IMR-90 (cell line): ENCODE data around the gene FER1L5. TPM values are rescaled to one million over a fixed set of nuclear protein-coding genes. Genes with fewer than 3 reads are reported as not detected.

Experiments used
- ATAC-seq: fragments of 200-7000 bp; cut with Tn5 transposase; 2 replicates; pipeline ENCODE4 v1.9.1; 2020; ENCODE audit warnings: low read depth, mild to moderate bottlenecking, moderate library complexity
- BruUV-seq: library from RNA; stranded (reverse); fragments of 400-500 nt; replicated peaks from 2 replicates; lab custom pipeline; 2021; lab: Mats Ljungman, UMichigan
- CTCF ChIA-PET: fragments of 300-600 bp; formaldehyde crosslinking; extraction: SDS; loops from one replicate; lab custom pipeline; 2021; ENCODE audit warnings: antibody characterized with exemption; lab: Yijun Ruan, JAX
- POLR2A ChIA-PET: fragments of 300-600 bp; sonication (Branson Sonifier 250); formaldehyde crosslinking; loops from one replicate; lab custom pipeline; 2022; ENCODE audit warnings: antibody characterized with exemption; ENCODE audit not compliant: unreplicated experiment; lab: Charles Lee
- DNase-seq: peaks from one replicate; pipeline ENCODE4 v3.0.0; 2013
- H2AFZ ChIP-seq: replicated peaks from 2 replicates; pipeline ENCODE3; 2013; ENCODE audit warnings: low read length, mild to moderate bottlenecking; ENCODE audit not compliant: poor library complexity
- H2AK5ac ChIP-seq: 2 replicates; pipeline ENCODE4 v1.6.1; 2013; ENCODE audit warnings: low read depth, low read length, inconsistent platforms
- H2AK9ac ChIP-seq: replicated peaks from 2 replicates; pipeline ENCODE3; 2013; ENCODE audit warnings: mild to moderate bottlenecking, low read depth, low read length, moderate library complexity; ENCODE audit not compliant: poor library complexity
- H2BK120ac ChIP-seq: 2 replicates; pipeline ENCODE4 v1.6.1; 2013; ENCODE audit warnings: low read depth, low read length, inconsistent platforms
- H2BK15ac ChIP-seq: 3 replicates; pipeline ENCODE4 v1.6.1; 2013; ENCODE audit warnings: low read depth, low read length, inconsistent platforms
- H2BK20ac ChIP-seq: 2 replicates; pipeline ENCODE4 v1.6.1; 2013; ENCODE audit warnings: low read depth, mild to moderate bottlenecking, inconsistent platforms, low read length, moderate library complexity
- H2BK5ac ChIP-seq: 2 replicates; pipeline ENCODE4 v1.6.1; 2013; ENCODE audit warnings: mild to moderate bottlenecking, low read depth, low read length, inconsistent platforms; ENCODE audit not compliant: poor library complexity, severe bottlenecking
- H3K14ac ChIP-seq: replicated peaks from 2 replicates; pipeline ENCODE4 v1.6.1; 2013; ENCODE audit warnings: low read depth, low read length, inconsistent platforms
- H3K18ac ChIP-seq: 2 replicates; pipeline ENCODE4 v1.6.1; 2013; ENCODE audit warnings: low read depth, low read length, control low read depth
- H3K23ac ChIP-seq: 2 replicates; pipeline ENCODE4 v1.6.1; 2013; ENCODE audit warnings: low read depth, low read length, inconsistent platforms
- H3K27ac ChIP-seq: 2 replicates; pipeline ENCODE4 v1.5.1; 2013; ENCODE audit warnings: mild to moderate bottlenecking, control low read depth, low read length; ENCODE audit not compliant: insufficient read depth
- H3K27me3 ChIP-seq: 2 replicates; pipeline ENCODE4 v1.6.1; 2013; ENCODE audit warnings: low read length; ENCODE audit not compliant: control insufficient read depth, insufficient read depth
- H3K36me3 ChIP-seq: 2 replicates; pipeline ENCODE4 v1.6.1; 2013; ENCODE audit warnings: low read length, mixed read lengths; ENCODE audit not compliant: control insufficient read depth, insufficient read depth
- H3K4ac ChIP-seq: 2 replicates; pipeline ENCODE4 v1.6.1; 2013; ENCODE audit warnings: low read depth, low read length, inconsistent platforms
- H3K4me1 ChIP-seq: 2 replicates; pipeline ENCODE4 v1.6.1; 2013; ENCODE audit warnings: low read length, mixed read lengths; ENCODE audit not compliant: control insufficient read depth, insufficient read depth
- H3K4me2 ChIP-seq: 2 replicates; pipeline ENCODE4 v1.6.1; 2013; ENCODE audit warnings: low read depth, mild to moderate bottlenecking, control low read depth, low read length, moderate library complexity
- H3K4me3 ChIP-seq: 2 replicates; pipeline ENCODE4 v1.5.1; 2013; ENCODE audit warnings: low read depth, mild to moderate bottlenecking, control low read depth, low read length, moderate library complexity; ENCODE audit not compliant: insufficient read depth
- H3K56ac ChIP-seq: 2 replicates; pipeline ENCODE4 v1.6.1; 2013; ENCODE audit warnings: low read length, inconsistent platforms; ENCODE audit not compliant: insufficient read depth; ENCODE audit errors: extremely low read depth
- H3K79me1 ChIP-seq, 2 experiments: 2 replicates each; pipeline ENCODE4 v1.6.1; 2013; ENCODE audit warnings: low read length in 2 of 2, inconsistent platforms in 1 of 2, low read depth in 1 of 2
- H3K9ac ChIP-seq: 2 replicates; pipeline ENCODE4 v1.6.1; 2013; ENCODE audit warnings: low read depth, low read length, control low read depth
- H3K9me1 ChIP-seq: 2 replicates; pipeline ENCODE4 v1.6.1; 2013; ENCODE audit warnings: low read length, inconsistent platforms; ENCODE audit not compliant: insufficient read depth
- H3K9me3 ChIP-seq: 2 replicates; pipeline ENCODE4 v1.6.1; 2013; ENCODE audit warnings: low read length; ENCODE audit not compliant: control insufficient read depth, insufficient read depth
- H4K20me1 ChIP-seq: 2 replicates; pipeline ENCODE4 v1.6.1; 2013; ENCODE audit warnings: low read length, inconsistent platforms; ENCODE audit not compliant: insufficient read depth
- H4K5ac ChIP-seq: 2 replicates; pipeline ENCODE4 v1.6.1; 2013; ENCODE audit warnings: mild to moderate bottlenecking, low read depth, low read length, control low read depth
- H4K8ac ChIP-seq, 2 experiments: 2 replicates each; pipeline ENCODE4 v1.6.1; 2013; ENCODE audit warnings: low read depth in 2 of 2, low read length in 2 of 2, control low read depth in 1 of 2, inconsistent platforms in 1 of 2
- H4K91ac ChIP-seq: 2 replicates; pipeline ENCODE4 v1.6.1; 2013; ENCODE audit warnings: low read depth, low read length, inconsistent platforms; ENCODE audit not compliant: insufficient read depth
- ELK1 ChIP-seq: fragments of 150-350 bp; IDR thresholded peaks from 2 replicates; pipeline ENCODE4 v1.6.1; 2016; ENCODE audit warnings: low read depth, mild to moderate bottlenecking, low read length, moderate library complexity, borderline replicate concordance
- FOS ChIP-seq: fragments of 150-350 bp; IDR thresholded peaks from 2 replicates; pipeline ENCODE4 v1.6.1; 2016; ENCODE audit warnings: low read depth, low read length
- MAZ ChIP-seq: IDR thresholded peaks from 2 replicates; pipeline ENCODE4 v1.6.1; 2012; ENCODE audit warnings: low read depth, mild to moderate bottlenecking, low read length, improper control_type of control experiment, moderate library complexity, borderline replicate concordance
- MXI1 ChIP-seq: IDR thresholded peaks from 2 replicates; pipeline ENCODE4 v1.6.1; 2012; ENCODE audit warnings: low read depth, mild to moderate bottlenecking, low read length, moderate library complexity, borderline replicate concordance
- NFE2L2 ChIP-seq: fragments of 150-350 bp; IDR thresholded peaks from 2 replicates; pipeline ENCODE4 v1.6.1; 2016; ENCODE audit warnings: low read depth, mild to moderate bottlenecking, low read length
- RCOR1 ChIP-seq: IDR thresholded peaks from 2 replicates; pipeline ENCODE4 v1.6.1; 2012; ENCODE audit warnings: mild to moderate bottlenecking, low read length, improper control_type of control experiment; ENCODE audit not compliant: insufficient replicate concordance
- SMC3 ChIP-seq: fragments of 150-350 bp; IDR thresholded peaks from 2 replicates; pipeline ENCODE4 v1.6.1; 2016; ENCODE audit warnings: low read depth, mild to moderate bottlenecking, antibody characterized with exemption, low read length, moderate library complexity
- WGBS, 2 experiments: methylation state at CpG; one replicate each; pipeline versions ENCODE4 v1.1.5 to v1.1.7; 2013; ENCODE audit warnings: missing lambda C conversion rate in 2 of 2; ENCODE audit not compliant: insufficient read length in 1 of 2; ENCODE audit errors: extremely low coverage in 2 of 2; 5-methylcytosine and 5-hydroxymethylcytosine counted together
- dilution Hi-C: fragments of 300-500 bp; cut with HindIII; formaldehyde crosslinking; loops from one replicate; pipeline ENCODE4 v1.14.3; 2018; ENCODE audit warnings: low sequenced_read_pairs; ENCODE audit not compliant: unreplicated experiment
- in situ Hi-C: fragments of 300-500 bp; cut with MboI; formaldehyde crosslinking; loops from 3 replicates; pipeline ENCODE4 v1.14.3; 2019; ENCODE audit warnings: low sequenced_read_pairs, inconsistent platforms, mixed read lengths
- intact Hi-C: fragments of 100-400 bp; cut with micrococcal nuclease; formaldehyde crosslinking; loops from 2 replicates; pipeline ENCODE4 v1.10.0; 2022
- polyA plus RNA-seq, 3 experiments: library from polyadenylated mRNA; depleted of rRNA; stranded (reverse); fragments of >200 nt; gene quantifications; 2 replicates each; pipeline ENCODE4 v1.2.3, GENCODE V29; 2012; ENCODE audit warnings: low replicate concordance in 1 of 3
- total RNA-seq: library from RNA; depleted of rRNA; stranded (reverse); fragments of >200 nt; gene quantifications from 2 replicates; pipeline ENCODE4 v1.2.3, GENCODE V29; 2012

FER1L5 gene
- total and polyA plus RNA-seq, 2 of the 4 experiments (the other 2 are of a cell fraction): 0.15 to 0.36 TPM

GRCh38 chr2:96700086-96700485, 57.5 kb downstream of the FER1L5 start:
- no peak overlapping the region for H3K4me2 ChIP-seq
- H2BK120ac ChIP-seq: no peak overlapping the region
- no peak overlapping the region for H3K4me3 ChIP-seq
- H3K23ac ChIP-seq: no peak overlapping the region
- H3K9me1 ChIP-seq: peaks cover 12% of the 10 kb centered on the region
- H3K14ac ChIP-seq: no peak overlapping the region
- no peak overlapping the region for H2BK20ac ChIP-seq
- H4K20me1 ChIP-seq: no peaks in the 10 kb centered on the region
- H2AK9ac ChIP-seq: peak overlapping the region; percentile 14
- intact Hi-C loops (no loop called here), dilution Hi-C loops (no loop called here), in situ Hi-C loops (no loop called here)
- no peaks in the 10 kb centered on the region for H3K4me1 ChIP-seq
- H3K79me1 ChIP-seq: no peaks in the 10 kb centered on the region; a peak in 1 of 4 replicates
- DNase-seq: no peak
- POLR2A ChIA-PET: no interaction called here
- no peak overlapping the region for H4K5ac ChIP-seq
- no peak overlapping the region for H2AK5ac ChIP-seq
- H3K27ac ChIP-seq: no peak overlapping the region
- no peak overlapping the region for H3K56ac ChIP-seq
- no peak overlapping the region for H4K8ac ChIP-seq
- no peak overlapping the region for H3K18ac ChIP-seq
- peaks cover 6% of the 10 kb centered on the region for H3K36me3 ChIP-seq
- WGBS, 2 experiments: no CpG with 5 or more reads among the region's 8 CpGs
- H3K9me3 ChIP-seq: no peaks in the 10 kb centered on the region
- no TSS peak for BruUV-seq
- H3K27me3 ChIP-seq: no peaks in the 10 kb centered on the region
- no peak overlapping the region for H2BK15ac ChIP-seq
- H3K9ac ChIP-seq: no peak overlapping the region
- TF ChIP-seq ELK1 (no peak), MXI1 (no peak), FOS (no peak), RCOR1 (no peak), SMC3 (no peak), NFE2L2 (no peak), MAZ (no peak)
- H2BK5ac ChIP-seq: no peak overlapping the region
- no peak for ATAC-seq
- H3K4ac ChIP-seq: no peak overlapping the region
- no peak overlapping the region for H2AFZ ChIP-seq
- H4K91ac ChIP-seq: no peak overlapping the region
- CTCF ChIA-PET: no interaction called here
